ENCODE results near the gene CDON.

The CDON gene

GRCh38 chr11:126083829-126084607 lies 21.4 kb upstream of the CDON start:
- no peak for DNase-seq (ENCODE audit: low read depth, low spot score)

- DNase-seq (ENCODE audit: low read depth, low spot score): peak; percentile 56
Measured at GRCh38 chr11:126082251-126083109, 19.8 kb upstream of the CDON start.

DNA sequence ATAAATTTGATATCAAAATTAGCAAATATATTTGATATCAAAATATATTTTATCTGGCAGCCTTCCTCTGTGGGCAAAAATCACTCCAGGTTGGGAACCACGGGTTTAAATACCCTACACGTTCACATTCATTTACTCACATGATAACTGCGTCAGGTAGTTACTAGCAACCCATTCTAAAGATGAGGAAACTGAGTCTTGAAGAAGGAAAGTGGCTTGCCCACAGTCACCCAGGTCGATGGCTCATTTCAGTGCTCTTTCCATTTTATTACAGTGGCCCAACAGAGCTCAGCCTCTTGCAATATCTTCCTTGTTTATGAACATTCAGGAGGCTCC lies 19.2 kb upstream of the CDON start:
- no peak for DNase-seq (ENCODE audit: low read depth, low spot score)

DNA sequence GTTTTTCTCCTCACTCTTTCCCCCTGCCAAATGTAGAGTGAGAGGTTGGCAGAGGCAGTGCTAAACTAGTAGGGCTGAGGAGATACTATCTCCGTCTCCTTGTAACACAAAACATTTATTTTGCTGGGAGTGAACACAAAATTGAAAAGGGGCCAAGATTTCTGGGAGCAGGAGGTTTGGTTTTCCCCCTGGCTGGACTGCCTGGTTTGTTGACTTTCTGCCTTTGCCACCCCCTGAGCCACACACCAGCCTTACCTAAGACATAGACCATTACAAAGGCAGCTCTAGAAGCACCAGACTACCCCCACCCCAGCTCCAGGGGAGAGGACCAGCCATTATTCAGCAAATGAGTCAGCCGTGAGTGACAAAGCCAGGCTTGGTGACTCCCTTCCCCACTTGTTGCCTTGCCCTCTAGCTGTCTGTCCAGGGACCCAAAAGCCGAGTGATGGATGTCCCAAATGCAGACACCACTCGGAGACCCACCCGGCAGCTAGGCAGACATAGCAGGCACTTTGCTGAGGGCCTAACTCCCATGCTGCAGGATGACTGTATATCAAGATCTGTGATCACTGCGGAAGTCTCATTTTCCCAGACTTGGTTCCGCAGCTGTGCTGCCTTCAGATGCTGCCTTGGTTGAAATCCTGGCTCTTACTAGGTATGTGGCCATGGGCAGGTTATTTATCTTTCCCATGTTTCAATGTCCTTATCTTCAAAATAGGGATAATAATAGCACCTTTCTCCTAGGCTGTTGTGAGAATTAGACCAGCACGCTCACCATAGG lies 17.7 kb upstream of the CDON start:
- peak; percentile 65 for DNase-seq (ENCODE audit: low read depth, low spot score)

DNA sequence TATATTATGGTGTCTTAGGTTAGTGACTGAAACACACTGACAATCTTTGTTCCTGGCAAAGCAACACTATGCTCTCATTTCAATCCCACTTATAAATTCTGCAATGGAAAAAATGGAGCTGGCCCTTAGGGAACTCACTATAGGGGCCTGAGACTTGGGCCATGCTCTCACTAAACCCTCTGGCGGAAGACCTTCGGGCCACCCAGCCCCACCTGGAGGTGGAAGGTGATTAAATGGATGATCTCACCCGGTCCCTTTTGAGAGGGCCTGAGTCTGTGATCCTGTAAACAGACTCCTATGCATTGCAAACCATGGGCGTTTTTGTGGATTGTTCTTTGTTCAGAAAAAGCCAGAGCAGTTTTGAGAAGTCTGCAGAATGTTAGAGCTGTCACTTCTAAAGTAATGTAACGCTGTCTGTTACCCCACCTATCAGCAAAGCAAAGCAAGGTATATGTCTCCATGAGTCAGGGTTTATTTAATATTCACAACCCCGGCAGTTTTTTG lies 17.0 kb upstream of the CDON start:
- DNase-seq (ENCODE audit: low read depth, low spot score): no peak

GRCh38 chr11:126076641-126077040 lies 14.0 kb upstream of the CDON start:
- no peak for DNase-seq (ENCODE audit: low read depth, low spot score)

GRCh38 chr11:126072801-126073594 lies 10.3 kb upstream of the CDON start:
- DNase-seq (ENCODE audit: low read depth, low spot score): peak; percentile 74

DNA sequence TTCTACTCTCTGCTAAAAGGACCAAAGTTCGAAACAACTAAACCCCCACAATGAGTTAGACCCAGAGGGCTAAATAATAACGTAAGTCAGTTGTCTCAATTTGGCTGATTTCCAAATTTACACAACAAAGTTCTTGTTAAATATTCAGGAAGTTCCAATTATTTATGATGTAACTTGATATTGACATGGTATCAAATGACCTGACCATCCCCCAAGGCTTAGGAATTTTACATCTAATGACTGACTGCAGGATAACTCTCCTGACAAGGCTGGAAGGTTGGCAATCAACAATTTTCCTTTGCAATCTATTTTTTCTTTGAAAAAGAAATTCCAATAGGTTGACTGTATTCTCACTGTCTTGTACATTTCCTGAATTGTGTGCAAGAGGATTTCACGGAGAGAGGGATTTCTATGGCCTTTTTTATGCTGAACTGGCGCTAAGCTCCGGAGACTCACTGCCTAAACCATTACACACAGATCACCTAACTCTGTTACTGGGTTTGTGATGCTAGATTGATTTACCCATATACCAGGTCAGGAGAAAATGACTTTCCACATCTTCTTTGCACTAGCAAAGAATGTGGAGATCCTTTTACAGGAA lies 9.6 kb upstream of the CDON start:
- DNase-seq (ENCODE audit: low read depth, low spot score): peak; percentile 62

GRCh38 chr11:126063507-126063852 lies 814 bp upstream of the CDON start:
- no peak for DNase-seq (ENCODE audit: low read depth, low spot score)

- DNase-seq (ENCODE audit: low read depth, low spot score): peak; percentile 59
Measured at GRCh38 chr11:126061707-126062678, 673 bp downstream of the CDON start.

DNA sequence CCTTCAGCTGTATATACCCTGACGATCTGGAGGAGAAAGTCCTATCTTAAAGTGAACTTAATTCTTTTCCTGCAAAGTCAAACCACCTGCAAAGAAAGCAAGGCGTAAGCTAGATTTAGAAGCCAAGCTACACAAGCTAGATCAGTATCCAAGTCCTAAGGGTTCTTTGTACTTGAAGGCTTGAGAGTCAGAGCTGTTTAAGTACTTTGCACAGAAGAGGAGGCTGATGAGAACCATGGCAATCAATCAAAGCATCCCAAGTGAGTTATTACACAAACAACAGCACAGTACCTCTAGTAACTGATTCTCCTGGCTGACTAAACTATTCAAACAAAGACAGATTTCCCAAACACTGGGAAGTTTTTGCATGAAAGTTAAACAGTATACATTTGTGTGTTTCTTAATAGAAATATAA lies 1.9 kb downstream of the CDON start:
- no peak for DNase-seq (ENCODE audit: low read depth, low spot score)

DNA sequence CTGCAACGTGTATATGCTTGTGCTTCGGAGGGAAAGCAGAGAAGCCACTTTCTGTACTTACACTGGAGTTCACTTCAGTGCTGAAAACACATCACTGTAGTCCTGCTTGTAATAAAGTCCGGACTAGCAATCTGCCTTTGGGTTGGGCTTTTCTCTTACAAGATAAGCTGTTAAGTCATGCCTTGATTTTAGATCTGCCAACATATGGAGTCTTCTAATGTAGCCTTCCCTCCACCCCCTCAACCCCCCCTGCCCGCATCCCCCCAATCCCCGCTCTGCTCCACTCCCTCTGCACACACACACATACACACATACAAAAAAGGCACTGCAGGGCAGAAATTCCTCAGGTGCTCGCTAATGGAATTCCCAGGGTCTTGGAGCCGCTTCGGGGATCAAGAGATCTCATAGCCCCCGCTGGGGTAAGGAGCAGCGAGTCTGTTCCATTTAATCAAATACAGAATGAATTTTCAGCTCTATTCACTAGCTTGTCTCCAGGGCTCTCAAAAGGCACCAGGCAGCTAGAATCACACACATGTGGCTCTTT lies 3.4 kb downstream of the CDON start:
- DNase-seq (ENCODE audit: low read depth, low spot score): peak; percentile 25

DNA sequence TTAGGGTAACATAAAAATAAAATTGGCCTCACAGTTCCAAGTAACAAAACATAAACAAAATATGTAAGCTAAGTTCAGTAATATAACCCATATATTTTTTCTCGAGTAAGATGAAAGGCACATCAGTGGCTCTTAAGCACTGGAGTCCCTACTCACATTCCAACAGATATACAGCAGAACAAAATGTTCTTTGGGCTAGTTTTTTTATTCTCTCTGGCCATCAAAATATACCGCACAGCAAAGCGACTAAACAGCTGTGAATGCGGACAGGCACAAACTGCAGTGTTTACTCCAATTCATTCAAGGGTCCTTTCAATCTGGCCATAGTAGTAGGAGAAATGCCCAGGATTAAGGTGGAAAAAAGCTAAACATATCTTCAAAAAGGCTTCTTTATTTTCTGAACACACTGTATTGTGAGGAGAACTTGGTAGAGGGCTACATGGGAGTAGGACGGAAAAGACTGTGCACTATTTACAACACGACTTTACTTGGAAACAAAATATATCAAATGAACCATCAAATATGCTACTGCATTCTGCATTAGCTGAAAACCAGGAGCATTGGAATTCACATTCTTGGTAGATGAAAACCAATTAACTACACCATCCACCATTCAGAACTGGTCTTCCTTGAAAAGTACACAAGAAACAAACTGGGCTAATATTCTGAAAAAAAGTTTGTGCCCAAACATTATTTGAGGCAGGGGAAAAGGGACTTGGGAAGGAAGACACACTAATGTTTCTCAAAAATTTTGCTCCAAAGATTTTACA lies 4.4 kb downstream of the CDON start:
- DNase-seq (ENCODE audit: low read depth, low spot score): peak; percentile 23

- no peak for DNase-seq (ENCODE audit: low read depth, low spot score)
Measured at GRCh38 chr11:126054882-126055281, 7.8 kb downstream of the CDON start.

- DNase-seq (ENCODE audit: low read depth, low spot score): no peak
Measured at GRCh38 chr11:126054408-126054807, 8.3 kb downstream of the CDON start.

DNA sequence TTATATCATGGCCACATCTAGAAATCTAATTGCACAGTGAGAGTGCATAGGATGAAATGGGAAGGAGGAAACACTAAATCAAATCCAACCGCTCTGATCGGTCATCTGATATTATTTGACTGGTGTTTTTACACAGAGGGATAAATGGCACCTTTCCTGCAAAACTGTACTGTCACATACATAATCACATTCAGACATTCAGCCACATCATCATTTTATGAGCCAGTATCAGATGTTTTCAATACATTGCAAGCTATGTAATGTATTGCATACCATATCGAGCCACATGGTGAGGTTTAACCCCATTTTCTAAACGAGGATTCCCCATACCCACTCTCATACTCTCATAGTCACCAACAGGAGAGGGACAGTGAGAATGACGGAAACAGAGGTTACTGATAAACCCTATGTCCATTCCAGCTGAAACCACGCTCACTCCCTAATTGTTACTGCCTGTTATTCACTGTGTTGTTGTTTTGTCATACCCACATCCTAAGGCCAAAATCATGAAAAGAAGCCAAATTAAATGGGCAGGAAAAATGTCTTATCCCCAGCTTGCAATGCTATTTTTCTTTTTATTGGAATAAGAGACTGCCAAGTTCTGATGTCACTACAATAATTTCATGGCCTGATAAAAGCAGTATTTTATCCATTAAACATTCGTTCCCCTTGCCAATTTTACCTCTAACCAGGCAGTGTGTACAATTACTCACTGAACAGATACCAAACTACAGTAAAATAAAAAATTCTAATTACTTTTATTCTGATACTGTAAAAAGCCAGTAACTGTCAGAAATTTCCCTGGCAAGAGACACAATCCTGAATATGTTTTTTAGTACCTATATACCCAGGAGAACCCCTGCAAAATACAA lies 9.0 kb downstream of the CDON start:
- peak; percentile 14 for DNase-seq (ENCODE audit: low read depth, low spot score)

DNA sequence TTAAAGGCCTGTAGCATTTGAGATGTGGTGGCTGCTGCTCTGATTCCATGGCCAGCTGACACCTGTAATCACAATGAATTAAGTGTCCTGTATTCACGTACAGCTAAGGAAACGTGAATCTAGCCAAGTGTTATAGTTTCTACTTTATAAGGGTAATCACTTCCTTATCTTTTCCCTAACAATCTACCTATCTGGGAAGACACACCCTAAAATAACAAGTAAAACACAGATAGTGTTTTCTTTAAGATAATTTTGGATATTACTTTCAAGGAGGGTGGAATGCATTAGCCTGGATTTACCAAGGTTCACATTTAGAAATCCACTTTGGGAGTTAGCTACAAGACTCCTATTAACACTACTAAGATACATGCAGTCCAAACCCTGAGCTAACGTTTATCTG lies 11.5 kb downstream of the CDON start:
- DNase-seq (ENCODE audit: low read depth, low spot score): no peak

GRCh38 chr11:126049159-126049558 lies 13.5 kb downstream of the CDON start:
- no peak for DNase-seq (ENCODE audit: low read depth, low spot score)
